ENCODE results near the gene METRNL. TPM values are rescaled to one million over a fixed set of nuclear protein-coding genes. Genes with fewer than 3 reads are reported as not detected.

The METRNL gene
- total RNA-seq, 1 donor from 2014 or later: 156 TPM

- no peak overlapping the region for H3K27ac ChIP-seq
- H3K9me3 ChIP-seq: no peaks in the 10 kb centered on the region
- H3K36me3 ChIP-seq: no peaks in the 10 kb centered on the region
- intact Hi-C loops (cut with DNase I): no loop called here
- TF ChIP-seq POLR2AphosphoS5 (IDR thresholded peaks at IDR 0.05; ENCODE audit: insufficient read depth in 1 of 2, low read depth in 1 of 2): no peak
- no peak for TF ChIP-seq CTCF (IDR thresholded peaks at IDR 0.05)
- DNase-seq (ENCODE audit: extremely low spot score in 2 of 2): no peak
- H3K4me3 ChIP-seq: no peak overlapping the region
- no peaks in the 10 kb centered on the region for H3K27me3 ChIP-seq
- peaks cover 20% of the 10 kb centered on the region for H3K4me1 ChIP-seq
Observed at GRCh38 chr17:83069571-83069906, 9.9 kb upstream of the METRNL start.

GRCh38 chr17:83069931-83070742 lies 9.3 kb upstream of the METRNL start:
- no peak for TF ChIP-seq POLR2A (IDR thresholded peaks at IDR 0.05)
- no peak for TF ChIP-seq CTCF (IDR thresholded peaks at IDR 0.05)
- no peak for TF ChIP-seq POLR2AphosphoS5 (IDR thresholded peaks at IDR 0.05; ENCODE audit: insufficient read depth in 1 of 2, low read depth in 1 of 2)
- Histone ChIP-seq H3K4me1 (peaks cover 19% of the 10 kb centered on the region), H3K36me3 (no peaks in the 10 kb centered on the region), H3K9me3 (no peaks in the 10 kb centered on the region), H3K27me3 (no peaks in the 10 kb centered on the region), H3K27ac (no peak overlapping the region), H3K4me3 (no peak overlapping the region)
- DNase-seq (ENCODE audit: extremely low spot score in 2 of 2): no peak
- intact Hi-C loops (cut with DNase I): no loop called here

- Histone ChIP-seq H3K4me1 (peaks cover 19% of the 10 kb centered on the region), H3K36me3 (no peaks in the 10 kb centered on the region), H3K27me3 (no peaks in the 10 kb centered on the region), H3K27ac (no peak overlapping the region), H3K4me3 (no peak overlapping the region), H3K9me3 (no peaks in the 10 kb centered on the region)
- DNase-seq (ENCODE audit: extremely low spot score in 2 of 2): no peak
- intact Hi-C loops (cut with DNase I): no loop called here
- no peak for TF ChIP-seq CTCF (IDR thresholded peaks at IDR 0.05)
- TF ChIP-seq POLR2AphosphoS5 (IDR thresholded peaks at IDR 0.05; ENCODE audit: insufficient read depth in 1 of 2, low read depth in 1 of 2): no peak
- TF ChIP-seq POLR2A (IDR thresholded peaks at IDR 0.05): no peak
Observed at GRCh38 chr17:83070800-83071341, 8.5 kb upstream of the METRNL start.

GRCh38 chr17:83071365-83071764 lies 8.0 kb upstream of the METRNL start:
- intact Hi-C loops (cut with DNase I): no loop called here
- Histone ChIP-seq H3K9me3 (no peaks in the 10 kb centered on the region), H3K27ac (no peak overlapping the region), H3K4me3 (no peak overlapping the region), H3K4me1 (peaks cover 19% of the 10 kb centered on the region), H3K36me3 (no peaks in the 10 kb centered on the region), H3K27me3 (no peaks in the 10 kb centered on the region)
- DNase-seq (ENCODE audit: extremely low spot score in 2 of 2): no peak
- no peak for TF ChIP-seq POLR2A (IDR thresholded peaks at IDR 0.05)
- no peak for TF ChIP-seq CTCF (IDR thresholded peaks at IDR 0.05)
- TF ChIP-seq POLR2AphosphoS5 (IDR thresholded peaks at IDR 0.05; ENCODE audit: insufficient read depth in 1 of 2, low read depth in 1 of 2): no peak

- TF ChIP-seq POLR2AphosphoS5 (IDR thresholded peaks at IDR 0.05; ENCODE audit: insufficient read depth in 1 of 2, low read depth in 1 of 2) (no peak), POLR2A (IDR thresholded peaks at IDR 0.05) (no peak), CTCF (IDR thresholded peaks at IDR 0.05) (no peak)
- DNase-seq (ENCODE audit: extremely low spot score in 2 of 2): no peak
- H3K27me3 ChIP-seq: no peaks in the 10 kb centered on the region
- no peaks in the 10 kb centered on the region for H3K9me3 ChIP-seq
- peaks cover 19% of the 10 kb centered on the region for H3K4me1 ChIP-seq
- H3K36me3 ChIP-seq: no peaks in the 10 kb centered on the region
- no peak overlapping the region for H3K27ac ChIP-seq
- intact Hi-C loops (cut with DNase I): no loop called here
- no peak overlapping the region for H3K4me3 ChIP-seq
Observed at GRCh38 chr17:83071966-83072562, 7.3 kb upstream of the METRNL start.
